IMR-90 (cell line): ENCODE results near the gene CDK7. TPM values are rescaled to one million over a fixed set of nuclear protein-coding genes. Genes with fewer than 3 reads are reported as not detected.

Experiments
- ATAC-seq: fragments of 200-7000 bp; cut with Tn5 transposase; 2 replicates; pipeline ENCODE4 v1.9.1; 2020; ENCODE audit warnings: low read depth, mild to moderate bottlenecking, moderate library complexity
- BruUV-seq: library from RNA; stranded (reverse); fragments of 400-500 nt; replicated peaks from 2 replicates; lab custom pipeline; 2021; lab: Mats Ljungman, UMichigan
- CTCF ChIA-PET: fragments of 300-600 bp; formaldehyde crosslinking; extraction: SDS; loops from one replicate; lab custom pipeline; 2021; ENCODE audit warnings: antibody characterized with exemption; lab: Yijun Ruan, JAX
- POLR2A ChIA-PET: fragments of 300-600 bp; sonication (Branson Sonifier 250); formaldehyde crosslinking; loops from one replicate; lab custom pipeline; 2022; ENCODE audit warnings: antibody characterized with exemption; ENCODE audit not compliant: unreplicated experiment; lab: Charles Lee
- DNase-seq: peaks from one replicate; pipeline ENCODE4 v3.0.0; 2013
- H2AFZ ChIP-seq: replicated peaks from 2 replicates; pipeline ENCODE3; 2013; ENCODE audit warnings: low read length, mild to moderate bottlenecking; ENCODE audit not compliant: poor library complexity
- H2AK5ac ChIP-seq: 2 replicates; pipeline ENCODE4 v1.6.1; 2013; ENCODE audit warnings: low read depth, low read length, inconsistent platforms
- H2AK9ac ChIP-seq: replicated peaks from 2 replicates; pipeline ENCODE3; 2013; ENCODE audit warnings: mild to moderate bottlenecking, low read depth, low read length, moderate library complexity; ENCODE audit not compliant: poor library complexity
- H2BK120ac ChIP-seq: 2 replicates; pipeline ENCODE4 v1.6.1; 2013; ENCODE audit warnings: low read depth, low read length, inconsistent platforms
- H2BK15ac ChIP-seq: 3 replicates; pipeline ENCODE4 v1.6.1; 2013; ENCODE audit warnings: low read depth, low read length, inconsistent platforms
- H2BK20ac ChIP-seq: 2 replicates; pipeline ENCODE4 v1.6.1; 2013; ENCODE audit warnings: low read depth, mild to moderate bottlenecking, inconsistent platforms, low read length, moderate library complexity
- H2BK5ac ChIP-seq: 2 replicates; pipeline ENCODE4 v1.6.1; 2013; ENCODE audit warnings: mild to moderate bottlenecking, low read depth, low read length, inconsistent platforms; ENCODE audit not compliant: poor library complexity, severe bottlenecking
- H3K14ac ChIP-seq: replicated peaks from 2 replicates; pipeline ENCODE4 v1.6.1; 2013; ENCODE audit warnings: low read depth, low read length, inconsistent platforms
- H3K18ac ChIP-seq: 2 replicates; pipeline ENCODE4 v1.6.1; 2013; ENCODE audit warnings: low read depth, low read length, control low read depth
- H3K23ac ChIP-seq: 2 replicates; pipeline ENCODE4 v1.6.1; 2013; ENCODE audit warnings: low read depth, low read length, inconsistent platforms
- H3K27ac ChIP-seq: 2 replicates; pipeline ENCODE4 v1.5.1; 2013; ENCODE audit warnings: mild to moderate bottlenecking, control low read depth, low read length; ENCODE audit not compliant: insufficient read depth
- H3K27me3 ChIP-seq: 2 replicates; pipeline ENCODE4 v1.6.1; 2013; ENCODE audit warnings: low read length; ENCODE audit not compliant: control insufficient read depth, insufficient read depth
- H3K36me3 ChIP-seq: 2 replicates; pipeline ENCODE4 v1.6.1; 2013; ENCODE audit warnings: low read length, mixed read lengths; ENCODE audit not compliant: control insufficient read depth, insufficient read depth
- H3K4ac ChIP-seq: 2 replicates; pipeline ENCODE4 v1.6.1; 2013; ENCODE audit warnings: low read depth, low read length, inconsistent platforms
- H3K4me1 ChIP-seq: 2 replicates; pipeline ENCODE4 v1.6.1; 2013; ENCODE audit warnings: low read length, mixed read lengths; ENCODE audit not compliant: control insufficient read depth, insufficient read depth
- H3K4me2 ChIP-seq: 2 replicates; pipeline ENCODE4 v1.6.1; 2013; ENCODE audit warnings: low read depth, mild to moderate bottlenecking, control low read depth, low read length, moderate library complexity
- H3K4me3 ChIP-seq: 2 replicates; pipeline ENCODE4 v1.5.1; 2013; ENCODE audit warnings: low read depth, mild to moderate bottlenecking, control low read depth, low read length, moderate library complexity; ENCODE audit not compliant: insufficient read depth
- H3K56ac ChIP-seq: 2 replicates; pipeline ENCODE4 v1.6.1; 2013; ENCODE audit warnings: low read length, inconsistent platforms; ENCODE audit not compliant: insufficient read depth; ENCODE audit errors: extremely low read depth
- H3K79me1 ChIP-seq, 2 experiments: 2 replicates each; pipeline ENCODE4 v1.6.1; 2013; ENCODE audit warnings: low read length in 2 of 2, inconsistent platforms in 1 of 2, low read depth in 1 of 2
- H3K9ac ChIP-seq: 2 replicates; pipeline ENCODE4 v1.6.1; 2013; ENCODE audit warnings: low read depth, low read length, control low read depth
- H3K9me1 ChIP-seq: 2 replicates; pipeline ENCODE4 v1.6.1; 2013; ENCODE audit warnings: low read length, inconsistent platforms; ENCODE audit not compliant: insufficient read depth
- H3K9me3 ChIP-seq: 2 replicates; pipeline ENCODE4 v1.6.1; 2013; ENCODE audit warnings: low read length; ENCODE audit not compliant: control insufficient read depth, insufficient read depth
- H4K20me1 ChIP-seq: 2 replicates; pipeline ENCODE4 v1.6.1; 2013; ENCODE audit warnings: low read length, inconsistent platforms; ENCODE audit not compliant: insufficient read depth
- H4K5ac ChIP-seq: 2 replicates; pipeline ENCODE4 v1.6.1; 2013; ENCODE audit warnings: mild to moderate bottlenecking, low read depth, low read length, control low read depth
- H4K8ac ChIP-seq, 2 experiments: 2 replicates each; pipeline ENCODE4 v1.6.1; 2013; ENCODE audit warnings: low read depth in 2 of 2, low read length in 2 of 2, control low read depth in 1 of 2, inconsistent platforms in 1 of 2
- H4K91ac ChIP-seq: 2 replicates; pipeline ENCODE4 v1.6.1; 2013; ENCODE audit warnings: low read depth, low read length, inconsistent platforms; ENCODE audit not compliant: insufficient read depth
- BHLHE40 ChIP-seq: fragments of 150-350 bp; IDR thresholded peaks from 2 replicates; pipeline ENCODE4 v1.6.1; 2016; ENCODE audit warnings: mild to moderate bottlenecking, low read depth, low read length
- CHD1 ChIP-seq: IDR thresholded peaks from 2 replicates; pipeline ENCODE4 v1.6.1; 2012; ENCODE audit warnings: low read depth, low read length, improper control_type of control experiment
- FOS ChIP-seq: fragments of 150-350 bp; IDR thresholded peaks from 2 replicates; pipeline ENCODE4 v1.6.1; 2016; ENCODE audit warnings: low read depth, low read length
- MAFK ChIP-seq: IDR thresholded peaks from 2 replicates; pipeline ENCODE4 v1.6.1; 2012; ENCODE audit warnings: low read depth, low read length, improper control_type of control experiment
- MAZ ChIP-seq: IDR thresholded peaks from 2 replicates; pipeline ENCODE4 v1.6.1; 2012; ENCODE audit warnings: low read depth, mild to moderate bottlenecking, low read length, improper control_type of control experiment, moderate library complexity, borderline replicate concordance
- MXI1 ChIP-seq: IDR thresholded peaks from 2 replicates; pipeline ENCODE4 v1.6.1; 2012; ENCODE audit warnings: low read depth, mild to moderate bottlenecking, low read length, moderate library complexity, borderline replicate concordance
- NFE2L2 ChIP-seq: fragments of 150-350 bp; IDR thresholded peaks from 2 replicates; pipeline ENCODE4 v1.6.1; 2016; ENCODE audit warnings: low read depth, mild to moderate bottlenecking, low read length
- POLR2A ChIP-seq: IDR thresholded peaks from 2 replicates; pipeline ENCODE4 v1.6.1; 2012; ENCODE audit warnings: mild to moderate bottlenecking, low read depth, low read length
- RAD21 ChIP-seq: IDR thresholded peaks from 2 replicates; pipeline ENCODE4 v1.6.1; 2012; ENCODE audit warnings: low read length, improper control_type of control experiment
- RCOR1 ChIP-seq: IDR thresholded peaks from 2 replicates; pipeline ENCODE4 v1.6.1; 2012; ENCODE audit warnings: mild to moderate bottlenecking, low read length, improper control_type of control experiment; ENCODE audit not compliant: insufficient replicate concordance
- RFX5 ChIP-seq: IDR thresholded peaks from 2 replicates; pipeline ENCODE4 v1.8.0; 2012; ENCODE audit warnings: low read depth, mild to moderate bottlenecking, low read length, moderate library complexity
- WGBS, 2 experiments: methylation state at CpG; one replicate each; pipeline versions ENCODE4 v1.1.5 to v1.1.7; 2013; ENCODE audit warnings: missing lambda C conversion rate in 2 of 2; ENCODE audit not compliant: insufficient read length in 1 of 2; ENCODE audit errors: extremely low coverage in 2 of 2; 5-methylcytosine and 5-hydroxymethylcytosine counted together
- dilution Hi-C: fragments of 300-500 bp; cut with HindIII; formaldehyde crosslinking; loops from one replicate; pipeline ENCODE4 v1.14.3; 2018; ENCODE audit warnings: low sequenced_read_pairs; ENCODE audit not compliant: unreplicated experiment
- in situ Hi-C: fragments of 300-500 bp; cut with MboI; formaldehyde crosslinking; loops from 3 replicates; pipeline ENCODE4 v1.14.3; 2019; ENCODE audit warnings: low sequenced_read_pairs, inconsistent platforms, mixed read lengths
- intact Hi-C: fragments of 100-400 bp; cut with micrococcal nuclease; formaldehyde crosslinking; loops from 2 replicates; pipeline ENCODE4 v1.10.0; 2022
- polyA plus RNA-seq, 3 experiments: library from polyadenylated mRNA; depleted of rRNA; stranded (reverse); fragments of >200 nt; gene quantifications; 2 replicates each; pipeline ENCODE4 v1.2.3, GENCODE V29; 2012; ENCODE audit warnings: low replicate concordance in 1 of 3
- total RNA-seq: library from RNA; depleted of rRNA; stranded (reverse); fragments of >200 nt; gene quantifications from 2 replicates; pipeline ENCODE4 v1.2.3, GENCODE V29; 2012
- TF ChIP-seq, protein P1 (sequence below): fragments of 150-350 bp; IDR thresholded peaks from 2 replicates; pipeline ENCODE4 v1.6.1; 2017; ENCODE audit warnings: mild to moderate bottlenecking, antibody characterized with exemption, low read length, low read depth
- TF ChIP-seq, protein P2 (sequence below): conservative IDR thresholded peaks from 2 replicates; pipeline ENCODE4 v1.5.1; 2012; ENCODE audit warnings: mild to moderate bottlenecking, low read depth, low read length, improper control_type of control experiment

CDK7 gene
- total and polyA plus RNA-seq, 2 of the 4 experiments (the other 2 are of a cell fraction): 59.8 to 65.6 TPM

DNA sequence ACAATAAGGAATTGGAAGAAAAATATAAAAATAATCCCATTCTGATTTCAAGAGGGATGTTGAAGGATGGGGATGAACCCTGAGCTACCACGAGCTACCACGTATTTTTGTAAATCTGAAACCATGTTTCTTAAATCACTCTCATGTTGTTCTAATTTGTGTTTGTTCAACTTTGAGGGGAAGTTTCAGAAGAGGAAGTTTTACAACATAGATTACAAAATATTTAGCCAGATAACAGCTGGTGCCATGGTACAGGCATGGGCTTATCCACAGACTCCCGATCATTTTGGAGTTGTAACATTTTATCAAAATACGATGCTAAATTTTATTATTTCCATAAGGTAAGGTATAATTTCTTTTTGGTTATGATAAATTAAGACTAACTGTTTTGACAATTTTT lies 82.7 kb downstream of the CDK7 start:
- intact Hi-C loops (no loop called here), in situ Hi-C loops (no loop called here), dilution Hi-C loops (no loop called here)
- BruUV-seq: no TSS peak
- ATAC-seq (no peak), DNase-seq (no peak)
- H3K9me3 ChIP-seq: no peaks in the 10 kb centered on the region
- CTCF ChIA-PET: no interaction called here
- H3K18ac ChIP-seq: no peak overlapping the region
- H3K36me3 ChIP-seq: no peaks in the 10 kb centered on the region
- no peaks in the 10 kb centered on the region for H3K27me3 ChIP-seq
- no peak overlapping the region for H3K4me2 ChIP-seq
- H2BK5ac ChIP-seq: no peak overlapping the region
- TF ChIP-seq, protein P1, sequence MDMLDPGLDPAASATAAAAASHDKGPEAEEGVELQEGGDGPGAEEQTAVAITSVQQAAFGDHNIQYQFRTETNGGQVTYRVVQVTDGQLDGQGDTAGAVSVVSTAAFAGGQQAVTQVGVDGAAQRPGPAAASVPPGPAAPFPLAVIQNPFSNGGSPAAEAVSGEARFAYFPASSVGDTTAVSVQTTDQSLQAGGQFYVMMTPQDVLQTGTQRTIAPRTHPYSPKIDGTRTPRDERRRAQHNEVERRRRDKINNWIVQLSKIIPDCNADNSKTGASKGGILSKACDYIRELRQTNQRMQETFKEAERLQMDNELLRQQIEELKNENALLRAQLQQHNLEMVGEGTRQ: no peak
- TF ChIP-seq MAZ (no peak), NFE2L2 (no peak), CHD1 (no peak), RAD21 (no peak), POLR2A (no peak), RCOR1 (no peak), MXI1 (no peak), BHLHE40 (no peak), RFX5 (no peak), MAFK (no peak), FOS (no peak)
- TF ChIP-seq, protein P2, sequence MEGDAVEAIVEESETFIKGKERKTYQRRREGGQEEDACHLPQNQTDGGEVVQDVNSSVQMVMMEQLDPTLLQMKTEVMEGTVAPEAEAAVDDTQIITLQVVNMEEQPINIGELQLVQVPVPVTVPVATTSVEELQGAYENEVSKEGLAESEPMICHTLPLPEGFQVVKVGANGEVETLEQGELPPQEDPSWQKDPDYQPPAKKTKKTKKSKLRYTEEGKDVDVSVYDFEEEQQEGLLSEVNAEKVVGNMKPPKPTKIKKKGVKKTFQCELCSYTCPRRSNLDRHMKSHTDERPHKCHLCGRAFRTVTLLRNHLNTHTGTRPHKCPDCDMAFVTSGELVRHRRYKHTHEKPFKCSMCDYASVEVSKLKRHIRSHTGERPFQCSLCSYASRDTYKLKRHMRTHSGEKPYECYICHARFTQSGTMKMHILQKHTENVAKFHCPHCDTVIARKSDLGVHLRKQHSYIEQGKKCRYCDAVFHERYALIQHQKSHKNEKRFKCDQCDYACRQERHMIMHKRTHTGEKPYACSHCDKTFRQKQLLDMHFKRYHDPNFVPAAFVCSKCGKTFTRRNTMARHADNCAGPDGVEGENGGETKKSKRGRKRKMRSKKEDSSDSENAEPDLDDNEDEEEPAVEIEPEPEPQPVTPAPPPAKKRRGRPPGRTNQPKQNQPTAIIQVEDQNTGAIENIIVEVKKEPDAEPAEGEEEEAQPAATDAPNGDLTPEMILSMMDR: no peak
- no peak overlapping the region for H2BK20ac ChIP-seq
- H3K79me1 ChIP-seq: no peaks in the 10 kb centered on the region
- no peak overlapping the region for H3K4me3 ChIP-seq
- no peak overlapping the region for H4K5ac ChIP-seq
- no peak overlapping the region for H3K56ac ChIP-seq
- no peak overlapping the region for H3K14ac ChIP-seq
- H4K20me1 ChIP-seq: no peaks in the 10 kb centered on the region
- H3K9me1 ChIP-seq: no peaks in the 10 kb centered on the region
- no peak overlapping the region for H2AK5ac ChIP-seq
- H2BK120ac ChIP-seq: no peak overlapping the region
- H2AK9ac ChIP-seq: no peak overlapping the region
- no peak overlapping the region for H3K4ac ChIP-seq
- no peak overlapping the region for H4K8ac ChIP-seq
- POLR2A ChIA-PET: no interaction called here
- no peak overlapping the region for H2AFZ ChIP-seq
- H3K27ac ChIP-seq: no peak overlapping the region
- H3K9ac ChIP-seq: no peak overlapping the region
- H3K23ac ChIP-seq: no peak overlapping the region
- no peaks in the 10 kb centered on the region for H3K4me1 ChIP-seq
- no CpG with 5 or more reads among the region's 4 CpGs for WGBS, 2 experiments
- H4K91ac ChIP-seq: no peak overlapping the region
- no peak overlapping the region for H2BK15ac ChIP-seq
